ENCODE results near the gene HOXB9. TPM values are rescaled to one million over a fixed set of nuclear protein-coding genes. Genes with fewer than 3 reads are reported as not detected.

Gene HOXB9
- polyA plus RNA-seq, 3 donors, result not detected

DNA sequence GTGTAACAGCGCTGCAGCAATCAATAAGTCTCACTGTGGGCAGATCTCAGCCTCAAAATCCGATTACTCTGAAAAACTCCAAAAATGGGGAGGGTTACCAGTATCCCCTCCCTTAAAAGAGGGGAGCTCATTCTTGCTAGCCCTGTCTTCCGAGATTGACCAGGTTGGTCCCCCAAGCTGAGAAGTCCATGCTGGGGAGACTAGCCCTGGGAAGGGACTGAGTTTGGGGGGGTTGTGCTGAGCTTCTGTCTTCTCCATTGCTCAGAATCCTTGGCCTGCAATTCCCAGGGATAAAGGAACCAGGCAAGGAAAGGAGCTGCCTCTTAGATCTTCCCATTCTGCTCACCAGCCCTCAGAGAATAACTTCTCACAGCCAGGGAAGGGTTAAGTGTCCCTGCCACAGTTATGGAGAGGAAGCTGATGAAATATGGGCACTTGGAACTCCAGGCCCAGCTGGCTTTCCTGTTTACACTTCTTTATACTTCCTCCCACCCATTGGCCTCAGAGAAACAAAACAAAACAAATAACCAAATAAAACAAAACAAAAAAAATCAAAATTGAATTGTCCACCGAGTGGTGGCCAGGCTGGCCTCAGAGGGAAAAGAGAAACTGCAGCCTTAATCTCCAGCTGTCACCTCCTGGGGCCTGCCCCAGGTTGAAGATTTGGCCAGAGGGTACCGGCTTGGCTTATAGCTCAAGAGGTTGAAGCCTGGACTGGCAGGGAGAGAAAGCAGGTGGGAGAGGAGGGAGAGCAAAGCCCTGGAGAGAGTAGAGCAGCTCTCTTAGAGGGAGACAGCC, 38.7 kb downstream of the HOXB9 start:
- Histone ChIP-seq H3K4me1 (ENCODE audit: control insufficient read depth in 1 of 2, insufficient read depth in 2 of 2, low read length in 2 of 2) (peaks cover 30 to 44% of the 10 kb centered on the region in 2 donors), H4K20me1 (ENCODE audit: insufficient read depth, low read length) (no peaks in the 10 kb centered on the region), H2AFZ (ENCODE audit: insufficient read depth, low read depth, low read length, poor library complexity, severe bottlenecking) (no peak overlapping the region), H3K27ac (ENCODE audit: low read depth in 1 of 2, low read length in 2 of 2) (no peak overlapping the region), H3K9ac (ENCODE audit: insufficient read depth, low read length, poor library complexity, severe bottlenecking) (no peak overlapping the region), H3K36me3 (replicated peaks in 1 of 2; ENCODE audit: control insufficient read depth in 1 of 2, insufficient read depth in 2 of 2, low read length in 2 of 2) (no peaks in the 10 kb centered on the region), H3K9me3 (replicated peaks in 1 of 2; ENCODE audit: control insufficient read depth in 1 of 2, insufficient read depth in 1 of 2, low read length in 2 of 2) (peaks cover 0 to 20% of the 10 kb centered on the region in 2 donors), H3K4me3 (replicated peaks in 1 of 3; ENCODE audit: low read depth in 2 of 3, low read length in 3 of 3) (no peak overlapping the region), H3K79me2 (ENCODE audit: insufficient read depth, low read length) (no peaks in the 10 kb centered on the region), H3K27me3 (ENCODE audit: control insufficient read depth in 2 of 2, insufficient read depth in 2 of 2, low read length in 2 of 2) (peaks cover 91 to 99% of the 10 kb centered on the region in 2 donors), H3K4me2 (replicated peaks; ENCODE audit: extremely low read depth, low read length, poor library complexity, severe bottlenecking) (no peak overlapping the region)
- peak overlapping the region in 1 of 2 donors; percentile 99 for H3K4me3 Mint-ChIP-seq
- intact Hi-C loops (cut with micrococcal nuclease), result no loop called here
- TF ChIP-seq, protein P1, sequence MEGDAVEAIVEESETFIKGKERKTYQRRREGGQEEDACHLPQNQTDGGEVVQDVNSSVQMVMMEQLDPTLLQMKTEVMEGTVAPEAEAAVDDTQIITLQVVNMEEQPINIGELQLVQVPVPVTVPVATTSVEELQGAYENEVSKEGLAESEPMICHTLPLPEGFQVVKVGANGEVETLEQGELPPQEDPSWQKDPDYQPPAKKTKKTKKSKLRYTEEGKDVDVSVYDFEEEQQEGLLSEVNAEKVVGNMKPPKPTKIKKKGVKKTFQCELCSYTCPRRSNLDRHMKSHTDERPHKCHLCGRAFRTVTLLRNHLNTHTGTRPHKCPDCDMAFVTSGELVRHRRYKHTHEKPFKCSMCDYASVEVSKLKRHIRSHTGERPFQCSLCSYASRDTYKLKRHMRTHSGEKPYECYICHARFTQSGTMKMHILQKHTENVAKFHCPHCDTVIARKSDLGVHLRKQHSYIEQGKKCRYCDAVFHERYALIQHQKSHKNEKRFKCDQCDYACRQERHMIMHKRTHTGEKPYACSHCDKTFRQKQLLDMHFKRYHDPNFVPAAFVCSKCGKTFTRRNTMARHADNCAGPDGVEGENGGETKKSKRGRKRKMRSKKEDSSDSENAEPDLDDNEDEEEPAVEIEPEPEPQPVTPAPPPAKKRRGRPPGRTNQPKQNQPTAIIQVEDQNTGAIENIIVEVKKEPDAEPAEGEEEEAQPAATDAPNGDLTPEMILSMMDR (IDR thresholded peaks at IDR 0.05), result no peak
- H3K9me3 Mint-ChIP-seq, result peaks cover 0 to 30% (median 16%) of the 10 kb centered on the region in 7 donors
- no peak for DNase-seq
- peaks cover 11 to 44% of the 10 kb centered on the region in 2 donors for H3K36me3 Mint-ChIP-seq
- WGBS (ENCODE audit: insufficient coverage), result 47% methylated on average over 2 of the region's 5 CpGs
- H3K27me3 Mint-ChIP-seq (ENCODE audit: low read depth in 3 of 3), result peaks cover 99 to 100% (median 100%) of the 10 kb centered on the region in 3 donors
- no peak overlapping the region for H3K27ac Mint-ChIP-seq
- H3K4me1 Mint-ChIP-seq, result peaks cover 50% of the 10 kb centered on the region

DNA sequence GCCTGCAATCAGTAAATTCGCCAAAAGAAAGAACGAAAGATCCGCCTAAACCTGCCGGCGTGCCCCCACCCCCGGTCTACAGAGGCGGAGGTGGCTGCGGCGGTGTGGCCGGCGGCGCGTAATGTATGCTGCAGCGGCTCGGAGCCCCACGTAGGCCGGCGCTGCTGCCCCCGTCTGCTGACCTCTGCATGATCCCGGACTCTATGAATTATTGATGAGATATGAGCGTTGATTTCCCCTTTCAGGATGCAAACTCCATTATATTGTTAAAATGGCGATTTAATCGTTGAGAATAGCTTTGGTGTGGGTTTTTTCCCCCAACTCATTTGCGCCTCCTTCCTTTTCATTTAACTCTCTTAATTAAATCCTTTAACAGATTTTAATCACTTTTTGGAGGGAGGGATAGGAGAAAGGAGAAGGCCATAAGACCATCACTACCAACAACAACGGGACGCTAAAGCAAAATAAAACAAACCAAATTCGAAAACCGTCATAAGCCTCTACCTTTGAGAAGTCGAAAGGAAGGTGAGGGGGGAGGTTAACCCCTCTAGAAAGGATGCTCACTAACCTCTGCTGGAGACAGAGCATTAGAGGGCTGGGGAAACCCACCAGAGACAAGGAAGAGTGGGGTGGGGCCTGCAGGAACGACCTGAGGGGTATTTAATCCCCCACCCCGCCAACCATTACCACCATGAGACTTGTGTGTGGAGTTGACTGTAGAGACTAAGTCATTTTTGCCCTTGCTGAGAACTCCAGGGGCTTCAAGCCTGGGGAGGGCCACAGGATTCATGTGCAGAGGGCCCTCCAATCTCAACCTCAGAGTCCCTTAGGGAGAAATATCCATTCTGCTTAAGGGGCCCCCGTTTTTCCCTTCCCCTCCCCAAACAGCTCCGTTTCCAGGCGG, 39.6 kb downstream of the HOXB9 start:
- H2AFZ ChIP-seq (ENCODE audit: insufficient read depth, low read depth, low read length, poor library complexity, severe bottlenecking), result peak overlapping the region; percentile 78
- no peaks in the 10 kb centered on the region for H3K79me2 ChIP-seq (ENCODE audit: insufficient read depth, low read length)
- DNase-seq, result no peak
- intact Hi-C loops (cut with micrococcal nuclease), result no loop called here
- Mint-ChIP-seq H3K9me3 (peaks cover 0 to 33% (median 18%) of the 10 kb centered on the region in 7 donors), H3K27ac (no peak overlapping the region), H3K27me3 (ENCODE audit: low read depth in 3 of 3) (peaks cover 98 to 100% (median 99%) of the 10 kb centered on the region in 3 donors), H3K4me1 (peaks cover 56% of the 10 kb centered on the region), H3K4me3 (peak overlapping the region; percentile 97 to 99), H3K36me3 (peaks cover 11 to 43% of the 10 kb centered on the region in 2 donors)
- H3K27ac ChIP-seq (ENCODE audit: low read depth in 1 of 2, low read length in 2 of 2), result no peak overlapping the region
- peak overlapping the region; percentile 51 to 83 (median 70) for H3K4me3 ChIP-seq (replicated peaks in 1 of 3; ENCODE audit: low read depth in 2 of 3, low read length in 3 of 3)
- H3K4me2 ChIP-seq (replicated peaks; ENCODE audit: extremely low read depth, low read length, poor library complexity, severe bottlenecking), result peak overlapping the region; percentile 95
- no peaks in the 10 kb centered on the region for H4K20me1 ChIP-seq (ENCODE audit: insufficient read depth, low read length)
- H3K9me3 ChIP-seq (replicated peaks in 1 of 2; ENCODE audit: control insufficient read depth in 1 of 2, insufficient read depth in 1 of 2, low read length in 2 of 2), result peaks cover 0 to 22% of the 10 kb centered on the region in 2 donors
- no peaks in the 10 kb centered on the region for H3K36me3 ChIP-seq (replicated peaks in 1 of 2; ENCODE audit: control insufficient read depth in 1 of 2, insufficient read depth in 2 of 2, low read length in 2 of 2)
- TF ChIP-seq, protein P1 (IDR thresholded peaks at IDR 0.05), result no peak
- WGBS (ENCODE audit: insufficient coverage), result 1% methylated on average over 13 of the region's 34 CpGs
- H3K9ac ChIP-seq (ENCODE audit: insufficient read depth, low read length, poor library complexity, severe bottlenecking), result no peak overlapping the region
- H3K27me3 ChIP-seq (ENCODE audit: control insufficient read depth in 2 of 2, insufficient read depth in 2 of 2, low read length in 2 of 2), result peaks cover 90 to 99% of the 10 kb centered on the region in 2 donors
- peaks cover 32 to 52% of the 10 kb centered on the region in 2 donors for H3K4me1 ChIP-seq (ENCODE audit: control insufficient read depth in 1 of 2, insufficient read depth in 2 of 2, low read length in 2 of 2)
